Liver (tissue), 9 donors: ENCODE measurements around the gene SLC25A28. TPM values are rescaled to one million over a fixed set of nuclear protein-coding genes. Genes with fewer than 3 reads are reported as not detected.

Experiments
- DNase-seq: peaks from one replicate; pipeline ENCODE4 v3.0.0-alpha.2; 2017; ENCODE audit warnings: low spot score
- H3K27ac ChIP-seq, 2 donors: one replicate each; pipeline ENCODE4 v1.7.0; 2013; ENCODE audit warnings: inconsistent platforms in 2 of 2, low read length in 2 of 2, control low read depth in 1 of 2, low read depth in 1 of 2, mild to moderate bottlenecking in 1 of 2
- H3K27me3 ChIP-seq, 4 donors: one replicate each; pipeline versions ENCODE4 v1.6.1 to v1.7.0; 2013; ENCODE audit warnings: low read length in 3 of 4, inconsistent platforms in 1 of 4, mild to moderate bottlenecking in 1 of 4, moderate library complexity in 1 of 4; ENCODE audit not compliant: control insufficient read depth in 4 of 4, insufficient read depth in 4 of 4
- H3K36me3 ChIP-seq, 4 donors: one replicate each; pipeline versions ENCODE4 v1.6.1 to v1.7.0; 2013; ENCODE audit warnings: low read length in 3 of 4, mild to moderate bottlenecking in 3 of 4, low read depth in 1 of 4, moderate library complexity in 1 of 4; ENCODE audit not compliant: control insufficient read depth in 4 of 4, insufficient read depth in 3 of 4
- H3K4me1 ChIP-seq, 4 donors: one replicate each; pipeline versions ENCODE4 v1.6.1 to v1.7.0; 2013; ENCODE audit warnings: low read length in 3 of 4, mild to moderate bottlenecking in 3 of 4, moderate library complexity in 1 of 4; ENCODE audit not compliant: control insufficient read depth in 4 of 4, insufficient read depth in 4 of 4
- H3K4me3 ChIP-seq, 3 donors: one replicate each; pipeline versions ENCODE4 v1.6.1 to v1.7.0; 2013; ENCODE audit warnings: low read length in 3 of 3, control low read depth in 1 of 3, low read depth in 1 of 3, mild to moderate bottlenecking in 1 of 3
- H3K9ac ChIP-seq, 2 donors: one replicate each; pipeline ENCODE4 v1.7.0; 2013; ENCODE audit warnings: low read length in 2 of 2, mild to moderate bottlenecking in 2 of 2, moderate library complexity in 2 of 2, control low read depth in 1 of 2, low read depth in 1 of 2
- H3K9me3 ChIP-seq, 4 donors: one replicate each; pipeline versions ENCODE4 v1.6.1 to v1.7.0; 2013; ENCODE audit warnings: low read length in 3 of 4; ENCODE audit not compliant: control insufficient read depth in 4 of 4
- EGR1 ChIP-seq, 2 donors: IDR thresholded peaks; 2 replicates each; pipeline ENCODE4 v1.6.1; 2016 to 2018; ENCODE audit warnings: antibody characterized with exemption in 2 of 2, low read depth in 2 of 2
- FOXA2 ChIP-seq: IDR thresholded peaks from 2 replicates; pipeline ENCODE4 v1.6.1; 2016; ENCODE audit warnings: antibody characterized with exemption
- HNF4A ChIP-seq, 2 donors: conservative IDR thresholded peaks; 2 replicates each; pipeline ENCODE4 v1.6.1; 2016; ENCODE audit warnings: antibody characterized with exemption in 2 of 2, mild to moderate bottlenecking in 2 of 2
- HNF4G ChIP-seq: IDR thresholded peaks from 2 replicates; pipeline ENCODE4 v1.6.1; 2016; ENCODE audit warnings: antibody characterized with exemption
- JUND ChIP-seq, 2 donors: IDR thresholded peaks; 2 replicates each; pipeline ENCODE4 v1.6.1; 2016; ENCODE audit warnings: antibody characterized with exemption in 2 of 2
- MAX ChIP-seq: IDR thresholded peaks from 2 replicates; pipeline ENCODE4 v1.6.1; 2016; ENCODE audit warnings: antibody characterized with exemption
- NR2F2 ChIP-seq: IDR thresholded peaks from 2 replicates; pipeline ENCODE4 v1.6.1; 2016; ENCODE audit warnings: antibody characterized with exemption
- RAD21 ChIP-seq, 2 donors: IDR thresholded peaks; 2 replicates each; pipeline ENCODE4 v1.6.1; 2016; ENCODE audit warnings: antibody characterized with exemption in 2 of 2, mild to moderate bottlenecking in 2 of 2
- RXRA ChIP-seq, 2 donors: IDR thresholded peaks; 2 replicates each; pipeline ENCODE4 v1.6.1; 2017 to 2018; ENCODE audit warnings: antibody characterized with exemption in 2 of 2, mild to moderate bottlenecking in 1 of 2
- SP1 ChIP-seq: IDR thresholded peaks from 2 replicates; pipeline ENCODE4 v1.6.1; 2018; ENCODE audit warnings: antibody characterized with exemption, mild to moderate bottlenecking
- TAF1 ChIP-seq: conservative IDR thresholded peaks from 2 replicates; pipeline ENCODE4 v1.6.1; 2016; ENCODE audit warnings: antibody characterized with exemption, mild to moderate bottlenecking
- YY1 ChIP-seq: IDR thresholded peaks from 2 replicates; pipeline ENCODE4 v1.6.1; 2016; ENCODE audit warnings: antibody characterized with exemption, mild to moderate bottlenecking
- ZBTB33 ChIP-seq: IDR thresholded peaks from 2 replicates; pipeline ENCODE4 v1.6.1; 2016; ENCODE audit warnings: antibody characterized with exemption
- WGBS: extraction: QIAGEN DNeasy Blood & Tissue Kit; methylation state at CpG from one replicate; pipeline ENCODE4 v1.1.7; 2013; 5-methylcytosine and 5-hydroxymethylcytosine counted together
- polyA plus RNA-seq, 2 donors: library from polyadenylated mRNA; stranded (reverse) in 1 of 2; unstranded in 1 of 2; fragments of 200-250 nt in 1 of 2; fragments of >200 nt in 1 of 2; fragmentation: Nextera tagmentation in 1 of 2; extraction: Ambion mirVana in 1 of 2; gene quantifications; one replicate each; pipeline versions ENCODE4 v1.2.1 to v1.2.3, GENCODE V29; 2013 to 2015
- total RNA-seq, 2 donors: library from RNA; depleted of rRNA; stranded (reverse); fragments of >200 nt; gene quantifications; one replicate each; pipeline ENCODE4 v1.2.3, GENCODE V29; 2014
- TF ChIP-seq, protein P1 (sequence below): IDR thresholded peaks from 2 replicates; pipeline ENCODE4 v1.6.1; 2016; ENCODE audit warnings: antibody characterized with exemption
- TF ChIP-seq, protein P2 (sequence below): IDR thresholded peaks from 2 replicates; pipeline ENCODE4 v1.6.1; 2016; ENCODE audit warnings: antibody characterized with exemption, mild to moderate bottlenecking
- TF ChIP-seq, protein P3 (sequence below): fragments of 150-350 bp; IDR thresholded peaks from 2 replicates; pipeline ENCODE4 v1.5.1; 2017; ENCODE audit warnings: improper control_type of control experiment, low read depth, low read length; ENCODE audit not compliant: missing input control
- donor health status: healthy.
- donor health status: healthy.
- donor health status: healthy.
- donor health status: healthy.
- donor health status: healthy.

Gene SLC25A28
- total and polyA plus RNA-seq, 4 donors: 11.8 to 28.6 (median 16.8) TPM

DNA sequence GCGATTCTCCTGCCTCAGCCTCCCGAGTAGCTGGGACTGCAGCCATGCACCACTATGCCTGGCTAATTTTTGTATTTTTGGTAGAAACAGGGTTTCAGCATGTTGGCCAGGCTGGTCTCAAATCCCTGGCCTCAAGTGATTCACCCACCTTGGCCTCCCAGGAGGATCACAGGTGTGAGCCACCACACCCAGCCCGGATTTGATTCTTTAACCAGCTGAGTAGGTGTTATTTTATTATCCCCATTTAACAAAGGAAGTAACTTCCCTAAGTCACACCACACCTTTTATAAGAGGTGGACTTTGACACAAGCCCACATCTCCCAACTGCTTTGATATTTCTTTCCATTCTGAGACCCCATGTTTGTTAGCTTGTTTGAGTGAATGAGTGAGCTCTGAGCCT lies 25.0 kb downstream of the SLC25A28 start:
- Histone ChIP-seq H3K9ac (no peak overlapping the region), H3K4me3 (no peak overlapping the region), H3K4me1 (no peaks in the 10 kb centered on the region), H3K27me3 (peaks cover 0 to 2% (median 0%) of the 10 kb centered on the region in 4 donors), H3K27ac (no peak overlapping the region), H3K9me3 (no peaks in the 10 kb centered on the region), H3K36me3 (no peaks in the 10 kb centered on the region)
- no peak for TF ChIP-seq NR2F2
- TF ChIP-seq EGR1 (IDR thresholded peaks at IDR 0.05; ENCODE audit: low read depth in 2 of 2): no peak
- no peak for TF ChIP-seq MAX
- TF ChIP-seq, protein P1, sequence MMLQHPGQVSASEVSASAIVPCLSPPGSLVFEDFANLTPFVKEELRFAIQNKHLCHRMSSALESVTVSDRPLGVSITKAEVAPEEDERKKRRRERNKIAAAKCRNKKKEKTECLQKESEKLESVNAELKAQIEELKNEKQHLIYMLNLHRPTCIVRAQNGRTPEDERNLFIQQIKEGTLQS: no peak
- no peak for TF ChIP-seq FOXA2
- no peak for TF ChIP-seq JUND (IDR thresholded peaks at IDR 0.05)
- DNase-seq: no peak
- 84% methylated on average over 3 of the region's 3 CpGs for WGBS

DNA sequence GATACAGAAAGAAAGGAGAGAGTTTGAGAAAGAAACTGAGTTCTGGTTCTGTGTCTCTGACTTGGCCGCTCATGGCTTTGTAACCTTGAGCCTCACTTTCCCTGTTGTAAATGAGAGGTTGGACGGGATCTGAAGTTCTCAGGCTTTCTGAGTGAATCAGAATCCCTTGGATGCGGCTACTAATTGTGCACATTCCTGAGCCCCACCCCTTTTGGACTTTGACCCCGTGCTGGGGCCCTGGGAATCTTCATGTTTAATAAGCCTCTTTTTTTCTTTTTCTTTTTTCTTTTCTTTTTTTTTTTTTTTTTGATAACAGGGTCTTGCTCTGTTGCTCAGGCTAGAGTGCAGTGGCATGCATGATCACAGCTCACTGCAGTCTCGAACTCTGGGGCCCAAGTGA lies 26.9 kb downstream of the SLC25A28 start:
- H3K27ac ChIP-seq: no peak overlapping the region
- TF ChIP-seq NR2F2 (no peak), HNF4A (conservative IDR thresholded peaks at IDR 0.05) (peak; percentile 35 to 48), YY1 (no peak)
- H3K4me3 ChIP-seq: no peak overlapping the region
- peaks cover 0 to 2% (median 0%) of the 10 kb centered on the region in 4 donors for H3K27me3 ChIP-seq
- DNase-seq: no peak
- no peaks in the 10 kb centered on the region for H3K4me1 ChIP-seq
- 61% methylated on average over 5 of the region's 5 CpGs for WGBS
- H3K36me3 ChIP-seq: no peaks in the 10 kb centered on the region
- H3K9me3 ChIP-seq: no peaks in the 10 kb centered on the region
- no peak overlapping the region for H3K9ac ChIP-seq

GRCh38 chr10:99590799-99591198 lies 29.4 kb downstream of the SLC25A28 start:
- Histone ChIP-seq H3K9ac (no peak overlapping the region), H3K36me3 (no peaks in the 10 kb centered on the region), H3K27ac (no peak overlapping the region), H3K4me3 (no peak overlapping the region), H3K4me1 (no peaks in the 10 kb centered on the region), H3K9me3 (no peaks in the 10 kb centered on the region), H3K27me3 (peaks cover 0 to 2% (median 0%) of the 10 kb centered on the region in 4 donors)
- WGBS: 82% methylated on average over 7 of the region's 7 CpGs
- no peak for TF ChIP-seq NR2F2
- no peak for TF ChIP-seq MAX
- no peak for TF ChIP-seq SP1
- no peak for TF ChIP-seq HNF4A (conservative IDR thresholded peaks at IDR 0.05)
- TF ChIP-seq, protein P2, sequence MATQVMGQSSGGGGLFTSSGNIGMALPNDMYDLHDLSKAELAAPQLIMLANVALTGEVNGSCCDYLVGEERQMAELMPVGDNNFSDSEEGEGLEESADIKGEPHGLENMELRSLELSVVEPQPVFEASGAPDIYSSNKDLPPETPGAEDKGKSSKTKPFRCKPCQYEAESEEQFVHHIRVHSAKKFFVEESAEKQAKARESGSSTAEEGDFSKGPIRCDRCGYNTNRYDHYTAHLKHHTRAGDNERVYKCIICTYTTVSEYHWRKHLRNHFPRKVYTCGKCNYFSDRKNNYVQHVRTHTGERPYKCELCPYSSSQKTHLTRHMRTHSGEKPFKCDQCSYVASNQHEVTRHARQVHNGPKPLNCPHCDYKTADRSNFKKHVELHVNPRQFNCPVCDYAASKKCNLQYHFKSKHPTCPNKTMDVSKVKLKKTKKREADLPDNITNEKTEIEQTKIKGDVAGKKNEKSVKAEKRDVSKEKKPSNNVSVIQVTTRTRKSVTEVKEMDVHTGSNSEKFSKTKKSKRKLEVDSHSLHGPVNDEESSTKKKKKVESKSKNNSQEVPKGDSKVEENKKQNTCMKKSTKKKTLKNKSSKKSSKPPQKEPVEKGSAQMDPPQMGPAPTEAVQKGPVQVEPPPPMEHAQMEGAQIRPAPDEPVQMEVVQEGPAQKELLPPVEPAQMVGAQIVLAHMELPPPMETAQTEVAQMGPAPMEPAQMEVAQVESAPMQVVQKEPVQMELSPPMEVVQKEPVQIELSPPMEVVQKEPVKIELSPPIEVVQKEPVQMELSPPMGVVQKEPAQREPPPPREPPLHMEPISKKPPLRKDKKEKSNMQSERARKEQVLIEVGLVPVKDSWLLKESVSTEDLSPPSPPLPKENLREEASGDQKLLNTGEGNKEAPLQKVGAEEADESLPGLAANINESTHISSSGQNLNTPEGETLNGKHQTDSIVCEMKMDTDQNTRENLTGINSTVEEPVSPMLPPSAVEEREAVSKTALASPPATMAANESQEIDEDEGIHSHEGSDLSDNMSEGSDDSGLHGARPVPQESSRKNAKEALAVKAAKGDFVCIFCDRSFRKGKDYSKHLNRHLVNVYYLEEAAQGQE: no peak
- no peak for TF ChIP-seq JUND (IDR thresholded peaks at IDR 0.05)
- TF ChIP-seq HNF4G: no peak
- TF ChIP-seq TAF1: no peak
- TF ChIP-seq RAD21 (IDR thresholded peaks at IDR 0.05): no peak
- no peak for TF ChIP-seq FOXA2
- TF ChIP-seq, protein P3, sequence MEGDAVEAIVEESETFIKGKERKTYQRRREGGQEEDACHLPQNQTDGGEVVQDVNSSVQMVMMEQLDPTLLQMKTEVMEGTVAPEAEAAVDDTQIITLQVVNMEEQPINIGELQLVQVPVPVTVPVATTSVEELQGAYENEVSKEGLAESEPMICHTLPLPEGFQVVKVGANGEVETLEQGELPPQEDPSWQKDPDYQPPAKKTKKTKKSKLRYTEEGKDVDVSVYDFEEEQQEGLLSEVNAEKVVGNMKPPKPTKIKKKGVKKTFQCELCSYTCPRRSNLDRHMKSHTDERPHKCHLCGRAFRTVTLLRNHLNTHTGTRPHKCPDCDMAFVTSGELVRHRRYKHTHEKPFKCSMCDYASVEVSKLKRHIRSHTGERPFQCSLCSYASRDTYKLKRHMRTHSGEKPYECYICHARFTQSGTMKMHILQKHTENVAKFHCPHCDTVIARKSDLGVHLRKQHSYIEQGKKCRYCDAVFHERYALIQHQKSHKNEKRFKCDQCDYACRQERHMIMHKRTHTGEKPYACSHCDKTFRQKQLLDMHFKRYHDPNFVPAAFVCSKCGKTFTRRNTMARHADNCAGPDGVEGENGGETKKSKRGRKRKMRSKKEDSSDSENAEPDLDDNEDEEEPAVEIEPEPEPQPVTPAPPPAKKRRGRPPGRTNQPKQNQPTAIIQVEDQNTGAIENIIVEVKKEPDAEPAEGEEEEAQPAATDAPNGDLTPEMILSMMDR: no peak
- TF ChIP-seq RXRA (IDR thresholded peaks at IDR 0.05): no peak
- no peak for TF ChIP-seq EGR1 (IDR thresholded peaks at IDR 0.05; ENCODE audit: low read depth in 2 of 2)
- no peak for TF ChIP-seq ZBTB33
- DNase-seq: no peak
